K562 (cell line): ENCODE data around the gene OR11G2. TPM values are rescaled to one million over a fixed set of nuclear protein-coding genes. Genes with fewer than 3 reads are reported as not detected.

ENCODE experiments used
- AFF1 ChIP-seq, 2 experiments: fragments of 450-650 bp; IDR thresholded peaks; 2 replicates each; pipeline ENCODE4 v1.6.1; 2018; ENCODE audit warnings: mild to moderate bottlenecking in 2 of 2, low read depth in 1 of 2; ENCODE audit not compliant: partially characterized antibody in 2 of 2
- ATF1 ChIP-seq, 2 experiments: fragments of 450-650 bp in 1 of 2; IDR thresholded peaks; 2 replicates each; pipeline ENCODE4 v1.6.1; 2016; ENCODE audit warnings: missing compliant biosample characterization in 1 of 2, missing genetic modification characterization in 1 of 2
- BRF2 ChIP-seq: IDR thresholded peaks from 3 replicates; pipeline ENCODE4 v1.6.1; 2011; ENCODE audit warnings: borderline replicate concordance, mild to moderate bottlenecking; ENCODE audit not compliant: insufficient read length, insufficient read depth
- CHCHD3 ChIP-seq: fragments of 250-450 bp; sonication (Bioruptor Pico); IDR thresholded peaks from 2 replicates; pipeline ENCODE4 v2.1.2; 2022; ENCODE audit warnings: mild to moderate bottlenecking
- ILK ChIP-seq: fragments of 450-650 bp; IDR thresholded peaks from 2 replicates; pipeline ENCODE4 v1.6.1; 2016; ENCODE audit warnings: missing genetic modification characterization, low read depth, mild to moderate bottlenecking, missing compliant biosample characterization, moderate library complexity, borderline replicate concordance
- LARP7 ChIP-seq: fragments of 450-650 bp; IDR thresholded peaks from 2 replicates; pipeline ENCODE4 v1.6.1; 2016
- PML ChIP-seq: IDR thresholded peaks from 2 replicates; pipeline ENCODE4 v1.6.1; 2012; ENCODE audit warnings: low read length, inconsistent platforms
- POU5F1 ChIP-seq: fragments of 150-350 bp; IDR thresholded peaks from 2 replicates; pipeline ENCODE4 v1.6.1; 2014; ENCODE audit warnings: borderline replicate concordance, low read length, low read depth, mild to moderate bottlenecking; ENCODE audit not compliant: partially characterized antibody
- PTBP1 ChIP-seq: fragments of 200-400 bp; formaldehyde crosslinking; IDR thresholded peaks from 2 replicates; pipeline ENCODE4 v1.6.1; 2017; ENCODE audit warnings: low read depth, low read length
- RREB1 ChIP-seq: fragments of 250-450 bp; sonication (Bioruptor Pico); IDR thresholded peaks from 2 replicates; pipeline ENCODE4 v1.4.0; 2020
- SREBF1 ChIP-seq: fragments of 150-350 bp; IDR thresholded peaks from 2 replicates; pipeline ENCODE4 v1.6.1; 2014; ENCODE audit warnings: antibody characterized with exemption, low read depth, low read length, borderline replicate concordance
- THAP12 ChIP-seq: fragments of 250-450 bp; sonication (Bioruptor Pico); IDR thresholded peaks from 2 replicates; pipeline ENCODE4 v1.9.0; 2021; ENCODE audit warnings: mild to moderate bottlenecking, inconsistent platforms
- ZNF133 ChIP-seq: fragments of 250-450 bp; sonication (Bioruptor Pico); IDR thresholded peaks from 2 replicates; pipeline ENCODE4 v1.4.0; 2020; ENCODE audit warnings: mild to moderate bottlenecking
- ZNF140 ChIP-seq: fragments of 250-450 bp; sonication (Bioruptor Pico); IDR thresholded peaks from 2 replicates; pipeline ENCODE4 v1.8.0; 2021; ENCODE audit warnings: moderate library complexity, mild to moderate bottlenecking, inconsistent platforms
- polyA plus RNA-seq, 8 experiments: library from polyadenylated mRNA; depleted of rRNA in 4 of 8; stranded (reverse) in 5 of 8; unstranded in 3 of 8; fragments of >200 nt; fragmentation: Nextera tagmentation in 2 of 8; fragmentation: Illumina TruSeq in 1 of 8; extraction: Ambion mirVana in 2 of 8; extraction: Trizol in 1 of 8; gene quantifications; 2 replicates each; pipeline versions ENCODE4 v1.2.1 to v1.2.3, GENCODE V29; 2011 to 2014; ENCODE audit warnings: inconsistent platforms in 1 of 8, missing spikeins in 1 of 8
- total RNA-seq, 7 experiments: library from RNA; depleted of rRNA in 6 of 7; stranded (reverse); fragments of >200 nt in 6 of 7; fragmentation: Illumina TruSeq in 2 of 7; extraction: Trizol in 2 of 7; gene quantifications; 2 replicates each; pipeline versions ENCODE4 v1.2.1 to v1.2.3, GENCODE V29; 2011 to 2021; ENCODE audit warnings: low replicate concordance in 1 of 7

Gene OR11G2
- total and polyA plus RNA-seq, 9 of the 15 experiments (the other 6 are each of a cell fraction or from before 2014, with no cell fraction given), result not detected

GRCh38 chr14:20177433-20177974 is 13.2 kb upstream of the OR11G2 start (continued):
- TF ChIP-seq AFF1 (IDR thresholded peaks at IDR 0.05; ENCODE audit: low read depth in 1 of 2, partially characterized antibody in 2 of 2) (peak in 1 of 2 experiments; percentile 80), SREBF1 (peak; percentile 35; the same call in 1 of the 2 replicates), ILK (no peak), ZNF140 (CRISPR knock-in tag) (no peak), CHCHD3 (CRISPR knock-in tag) (no peak), PML (peak; percentile 96), BRF2 (no peak), POU5F1 (no peak), THAP12 (no peak), PTBP1 (no peak), LARP7 (no peak), ATF1 (CRISPR knock-in tag; IDR thresholded peaks at IDR 0.05) (no peak), ATF1 (tag; IDR thresholded peaks at IDR 0.05) (peak; percentile 49), RREB1 (no peak), ZNF133 (CRISPR knock-in tag) (no peak)
